Gastroesophageal sphincter (tissue), 3 donors: ENCODE results near the gene UNC119B.

ENCODE experiments used
- EP300 ChIP-seq: sonication (generic); formaldehyde crosslinking; IDR thresholded peaks from one replicate; pipeline ENCODE4 v1.6.1; 2017; ENCODE audit warnings: antibody characterized with exemption, mild to moderate bottlenecking
- POLR2A ChIP-seq, 2 donors: fragments of 450-650 bp; IDR thresholded peaks; one replicate each; pipeline ENCODE4 v1.6.1; 2017; ENCODE audit warnings: antibody characterized with exemption in 2 of 2, mild to moderate bottlenecking in 2 of 2, moderate library complexity in 1 of 2
- POLR2AphosphoS5 ChIP-seq: sonication (generic); formaldehyde crosslinking; IDR thresholded peaks from one replicate; pipeline ENCODE4 v1.6.1; 2017; ENCODE audit warnings: antibody characterized with exemption
- TF ChIP-seq, protein P1 (sequence below), 4 experiments: fragments of 200-600 bp in 2 of 4; fragments of 450-650 bp in 2 of 4; sonication (generic) in 1 of 4; IDR thresholded peaks; one replicate each; pipeline ENCODE4 v1.5.1; 2017 to 2019; ENCODE audit warnings: antibody characterized with exemption in 4 of 4, mild to moderate bottlenecking in 2 of 4, moderate library complexity in 2 of 4

GRCh38 chr12:120720987-120721801 is 10.9 kb downstream of the UNC119B start:
- TF ChIP-seq, protein P1, sequence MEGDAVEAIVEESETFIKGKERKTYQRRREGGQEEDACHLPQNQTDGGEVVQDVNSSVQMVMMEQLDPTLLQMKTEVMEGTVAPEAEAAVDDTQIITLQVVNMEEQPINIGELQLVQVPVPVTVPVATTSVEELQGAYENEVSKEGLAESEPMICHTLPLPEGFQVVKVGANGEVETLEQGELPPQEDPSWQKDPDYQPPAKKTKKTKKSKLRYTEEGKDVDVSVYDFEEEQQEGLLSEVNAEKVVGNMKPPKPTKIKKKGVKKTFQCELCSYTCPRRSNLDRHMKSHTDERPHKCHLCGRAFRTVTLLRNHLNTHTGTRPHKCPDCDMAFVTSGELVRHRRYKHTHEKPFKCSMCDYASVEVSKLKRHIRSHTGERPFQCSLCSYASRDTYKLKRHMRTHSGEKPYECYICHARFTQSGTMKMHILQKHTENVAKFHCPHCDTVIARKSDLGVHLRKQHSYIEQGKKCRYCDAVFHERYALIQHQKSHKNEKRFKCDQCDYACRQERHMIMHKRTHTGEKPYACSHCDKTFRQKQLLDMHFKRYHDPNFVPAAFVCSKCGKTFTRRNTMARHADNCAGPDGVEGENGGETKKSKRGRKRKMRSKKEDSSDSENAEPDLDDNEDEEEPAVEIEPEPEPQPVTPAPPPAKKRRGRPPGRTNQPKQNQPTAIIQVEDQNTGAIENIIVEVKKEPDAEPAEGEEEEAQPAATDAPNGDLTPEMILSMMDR (IDR thresholded peaks at IDR 0.05) = no peak
- TF ChIP-seq POLR2A (IDR thresholded peaks at IDR 0.05) = no peak
- TF ChIP-seq EP300 = no peak
- TF ChIP-seq POLR2AphosphoS5 = no peak
